Measurements from ENCODE around the gene STK32B. TPM values are rescaled to one million over a fixed set of nuclear protein-coding genes. Genes with fewer than 3 reads are reported as not detected.

STK32B gene
- total and polyA plus RNA-seq, 10 donors = 0.03 to 0.87 (median 0.36) TPM

GRCh38 chr4:5215321-5215720, 164.0 kb downstream of the STK32B start:
- Histone ChIP-seq H3K4me3 (no peak overlapping the region), H3K27me3 (replicated peaks in 1 of 7) (no peaks in the 10 kb centered on the region), H3K27ac (no peak overlapping the region), H3K4me1 (no peaks in the 10 kb centered on the region), H3K36me3 (no peaks in the 10 kb centered on the region), H3K9me3 (peaks cover 0 to 2% (median 0%) of the 10 kb centered on the region in 8 donors)
- TF ChIP-seq CTCF (IDR thresholded peaks at IDR 0.05 in 8 of 11, conservative IDR thresholded peaks at IDR 0.05 in 3 of 11) (no peak), POLR2A (IDR thresholded peaks at IDR 0.05) (no peak), POLR2AphosphoS5 (IDR thresholded peaks at IDR 0.05) (no peak)
- intact Hi-C loops (cut with DNase I; ENCODE audit: low total_unique reads) = no loop called here
- no peak for DNase-seq
- WGBS, 5 donors = 70 to 94% (median 73%) methylated on average over 2 of the region's 2 CpGs

- Histone ChIP-seq H3K4me1 (no peaks in the 10 kb centered on the region), H3K27ac (no peak overlapping the region), H3K27me3 (replicated peaks in 1 of 7) (no peaks in the 10 kb centered on the region), H3K4me3 (no peak overlapping the region), H3K36me3 (no peaks in the 10 kb centered on the region), H3K9me3 (peaks cover 6 to 23% (median 12%) of the 10 kb centered on the region in 8 donors)
- intact Hi-C loops (cut with DNase I; ENCODE audit: low total_unique reads) = no loop called here
- WGBS, 5 donors = 81 to 96% (median 92%) methylated on average over 1 of the region's 1 CpG
- TF ChIP-seq POLR2A (IDR thresholded peaks at IDR 0.05) (no peak), CTCF (IDR thresholded peaks at IDR 0.05 in 8 of 11, conservative IDR thresholded peaks at IDR 0.05 in 3 of 11) (no peak), POLR2AphosphoS5 (IDR thresholded peaks at IDR 0.05) (no peak)
- no peak for DNase-seq
These were observed 166.1 kb downstream of the STK32B start for GRCh38 chr4:5217421-5217820.

- peaks cover 7 to 34% (median 22%) of the 10 kb centered on the region in 8 donors for H3K9me3 ChIP-seq
- WGBS, 5 donors = 83 to 92% (median 83%) methylated on average over 12 of the region's 12 CpGs
- DNase-seq = no peak
These were observed 167.2 kb downstream of the STK32B start for GRCh38 chr4:5218376-5219069.

More at GRCh38 chr4:5218376-5219069, 167.2 kb downstream of the STK32B start:
- intact Hi-C loops (cut with DNase I; ENCODE audit: low total_unique reads) = no loop called here
- H3K36me3 ChIP-seq = no peaks in the 10 kb centered on the region
- H3K27ac ChIP-seq = no peak overlapping the region
- no peak overlapping the region for H3K4me3 ChIP-seq
- no peaks in the 10 kb centered on the region for H3K27me3 ChIP-seq (replicated peaks in 1 of 7)
- H3K4me1 ChIP-seq = no peaks in the 10 kb centered on the region
- no peak for TF ChIP-seq POLR2AphosphoS5 (IDR thresholded peaks at IDR 0.05)
- TF ChIP-seq POLR2A (IDR thresholded peaks at IDR 0.05) = no peak
- no peak for TF ChIP-seq CTCF (IDR thresholded peaks at IDR 0.05 in 8 of 11, conservative IDR thresholded peaks at IDR 0.05 in 3 of 11)

All from spleen (tissue), 11 donors.